KMS-11 (cell line): ENCODE data around the gene SLC25A11.

Experiments
- H2AFZ ChIP-seq: fragments of 200-600 bp; sonication (generic); 2 replicates; pipeline ENCODE4 v1.6.1; 2016; ENCODE audit warnings: antibody characterized with exemption, mixed run types, low read depth
- H3K27ac ChIP-seq: fragments of 200-600 bp; sonication (generic); 2 replicates; pipeline ENCODE4 v1.6.1; 2016; ENCODE audit warnings: mild to moderate bottlenecking, mixed run types
- H3K27me3 ChIP-seq: fragments of 200-600 bp; sonication (generic); 2 replicates; pipeline ENCODE4 v1.6.1; 2017; ENCODE audit warnings: mild to moderate bottlenecking, low read depth, mixed run types, moderate library complexity; ENCODE audit not compliant: insufficient read depth
- H3K36me3 ChIP-seq: fragments of 200-600 bp; sonication (generic); 2 replicates; pipeline ENCODE4 v1.6.1; 2017; ENCODE audit warnings: mild to moderate bottlenecking, mixed run types; ENCODE audit not compliant: insufficient read depth
- H3K4me1 ChIP-seq: fragments of 200-600 bp; sonication (generic); 2 replicates; pipeline ENCODE4 v1.6.1; 2016; ENCODE audit warnings: mild to moderate bottlenecking, low read depth, mixed run types; ENCODE audit not compliant: poor library complexity, severe bottlenecking
- H3K4me2 ChIP-seq: fragments of 200-600 bp; sonication (generic); 2 replicates; pipeline ENCODE4 v1.7.0; 2016; ENCODE audit warnings: mild to moderate bottlenecking, mixed run types
- H3K4me3 ChIP-seq: fragments of 200-600 bp; sonication (generic); IDR thresholded peaks from 2 replicates; pipeline ENCODE4 v1.6.1; 2017; ENCODE audit warnings: low read depth, low read length, mixed read lengths; ENCODE audit not compliant: insufficient read depth
- H3K79me2 ChIP-seq: fragments of 200-600 bp; sonication (generic); 2 replicates; pipeline ENCODE4 v1.6.1; 2016; ENCODE audit warnings: low read depth, mixed run types; ENCODE audit not compliant: insufficient read depth
- H3K9ac ChIP-seq: fragments of 200-600 bp; sonication (generic); 2 replicates; pipeline ENCODE4 v1.6.1; 2016; ENCODE audit warnings: mild to moderate bottlenecking, mixed run types
- H4K20me1 ChIP-seq: fragments of 200-600 bp; sonication (generic); 2 replicates; pipeline ENCODE4 v1.6.1; 2016; ENCODE audit warnings: mild to moderate bottlenecking, mixed run types; ENCODE audit not compliant: insufficient read depth
- CTCF ChIP-seq: fragments of 200-600 bp; sonication (generic); conservative IDR thresholded peaks from 2 replicates; pipeline ENCODE4 v1.6.1; 2017; ENCODE audit warnings: low read depth, mild to moderate bottlenecking, antibody characterized with exemption, low read length, moderate library complexity, mixed read lengths

SLC25A11 gene

GRCh38 chr17:4967539-4968485 lies 28.0 kb upstream of the SLC25A11 start, which contains the start of gene SPAG7:
TSS of gene SPAG7 (minus strand) at chr17:4967817. CDS start at chr17:4967804, 13 bp downstream.
- Histone ChIP-seq H3K79me2 (no peaks in the 10 kb centered on the region), H3K4me1 (no peaks in the 10 kb centered on the region), H3K4me2 (peak within 1 kb of the TSS; percentile 42; the same call in 1 of the 2 replicates), H4K20me1 (no peaks in the 10 kb centered on the region), H3K27ac (0 out of 2 replicates have a peak within 1 kb of the TSS, but pooled peaks have one; percentile 38), H3K36me3 (no peaks in the 10 kb centered on the region), H3K9ac (peak within 1 kb of the TSS; percentile 42; the same call in 1 of the 2 replicates), H3K4me3 (no peak within 1 kb of the TSS), H3K27me3 (no peaks in the 10 kb centered on the region), H2AFZ (peak within 1 kb of the TSS; percentile 26; the same call in 1 of the 2 replicates)
- no peak for TF ChIP-seq CTCF

GRCh38 chr17:4966844-4967538 lies 27.1 kb upstream of the SLC25A11 start:
- H3K27me3 ChIP-seq, result no peaks in the 10 kb centered on the region
- H4K20me1 ChIP-seq, result no peaks in the 10 kb centered on the region
- H3K4me3 ChIP-seq, result no peak overlapping the region
- no peak for TF ChIP-seq CTCF
- 0 out of 2 replicates have a peak overlapping the region, but pooled peaks have one; percentile 38 for H3K27ac ChIP-seq
- H3K79me2 ChIP-seq, result no peaks in the 10 kb centered on the region
- H3K4me1 ChIP-seq, result no peaks in the 10 kb centered on the region
- H3K9ac ChIP-seq, result peak overlapping the region; percentile 42; the same call in 1 of the 2 replicates
- peak overlapping the region; percentile 26; the same call in 1 of the 2 replicates for H2AFZ ChIP-seq
- peak overlapping the region; percentile 42; the same call in 1 of the 2 replicates for H3K4me2 ChIP-seq
- H3K36me3 ChIP-seq, result no peaks in the 10 kb centered on the region

- Histone ChIP-seq H3K4me2 (no peak overlapping the region), H4K20me1 (no peaks in the 10 kb centered on the region), H3K27ac (no peak overlapping the region), H3K27me3 (no peaks in the 10 kb centered on the region), H2AFZ (no peak overlapping the region), H3K4me1 (no peaks in the 10 kb centered on the region), H3K4me3 (no peak overlapping the region), H3K9ac (no peak overlapping the region), H3K79me2 (no peaks in the 10 kb centered on the region), H3K36me3 (no peaks in the 10 kb centered on the region)
- TF ChIP-seq CTCF, result no peak
Measured at GRCh38 chr17:4965311-4965986, 25.6 kb upstream of the SLC25A11 start.

DNA sequence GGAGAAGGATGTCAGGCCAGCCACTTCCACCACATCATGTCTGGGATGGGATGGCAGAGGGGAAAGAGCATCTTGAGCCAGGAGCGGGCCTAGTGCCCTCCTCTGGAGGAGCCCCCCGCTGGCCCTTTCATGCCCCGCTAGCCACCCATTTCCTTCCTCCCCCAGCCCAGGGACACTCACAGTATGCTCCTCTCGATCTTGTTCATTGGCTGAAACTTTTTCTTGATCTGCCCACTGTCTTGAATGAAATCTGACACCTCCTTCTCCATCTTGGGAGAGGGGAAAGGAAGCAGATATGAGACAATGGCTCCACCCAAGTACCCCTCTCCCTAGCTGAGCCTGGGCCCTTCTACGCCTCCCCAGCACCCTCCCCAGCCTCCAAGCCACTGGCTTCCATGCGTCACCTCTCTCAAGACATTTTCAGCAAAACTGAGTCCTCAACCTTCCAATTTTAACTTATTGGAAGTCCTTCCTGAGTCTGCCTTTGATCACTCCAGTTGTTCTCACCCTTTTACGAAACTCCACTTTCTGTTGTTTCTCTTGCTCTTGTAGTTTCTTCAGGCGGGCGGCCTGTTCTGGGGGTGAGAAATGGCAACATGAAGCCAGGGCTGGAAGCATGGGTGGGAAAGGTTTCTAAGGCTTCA lies 20.6 kb upstream of the SLC25A11 start:
- no peak overlapping the region for H3K4me2 ChIP-seq
- no peaks in the 10 kb centered on the region for H3K36me3 ChIP-seq
- no peak overlapping the region for H3K27ac ChIP-seq
- H3K9ac ChIP-seq, result no peak overlapping the region
- H3K4me3 ChIP-seq, result no peak overlapping the region
- H3K4me1 ChIP-seq, result no peaks in the 10 kb centered on the region
- no peak overlapping the region for H2AFZ ChIP-seq
- no peak for TF ChIP-seq CTCF
- H4K20me1 ChIP-seq, result no peaks in the 10 kb centered on the region
- H3K79me2 ChIP-seq, result no peaks in the 10 kb centered on the region
- no peaks in the 10 kb centered on the region for H3K27me3 ChIP-seq
